GM12801 (cell line): ENCODE results near the gene PTBP2.

Experiments used
- CTCF ChIP-seq: IDR thresholded peaks from one replicate; pipeline ENCODE4 v1.5.1; 2011; ENCODE audit warnings: control low read depth; ENCODE audit not compliant: insufficient read length; ENCODE audit errors: extremely low read depth

PTBP2 gene

GRCh38 chr1:96715482-96715881 is 6.1 kb upstream of the PTBP2 start:
- no peak for TF ChIP-seq CTCF

GRCh38 chr1:96721053-96721415 is 550 bp upstream of the PTBP2 start:
- TF ChIP-seq CTCF = no peak

- no peak for TF ChIP-seq CTCF
Measured at GRCh38 chr1:96722161-96722922, 758 bp downstream of the PTBP2 start.

GRCh38 chr1:96722958-96723357 is 1.4 kb downstream of the PTBP2 start:
- TF ChIP-seq CTCF = no peak

GRCh38 chr1:96723377-96723776 is 1.8 kb downstream of the PTBP2 start:
- TF ChIP-seq CTCF = no peak

GRCh38 chr1:96723936-96724335 is 2.4 kb downstream of the PTBP2 start:
- TF ChIP-seq CTCF = no peak

GRCh38 chr1:96727860-96728259 is 6.3 kb downstream of the PTBP2 start:
- no peak for TF ChIP-seq CTCF
